RCC 7860 (cell line): ENCODE results near the gene TSHR.
"Not testable (repeated sequence)": the region's sequence is repeated elsewhere in the genome, so short reads cannot be mapped to it uniquely, and the experiment has no call there.

Experiments used
- DNase-seq: peaks from one replicate; pipeline ENCODE4 v3.0.0-alpha.2; 2015; ENCODE audit warnings: low spot score
- FAIRE-seq: peaks from 2 replicates; lab custom pipeline; 2012; peaks lifted over from hg19 to GRCh38; lab: Jason Lieb, UNC

TSHR gene

DNA sequence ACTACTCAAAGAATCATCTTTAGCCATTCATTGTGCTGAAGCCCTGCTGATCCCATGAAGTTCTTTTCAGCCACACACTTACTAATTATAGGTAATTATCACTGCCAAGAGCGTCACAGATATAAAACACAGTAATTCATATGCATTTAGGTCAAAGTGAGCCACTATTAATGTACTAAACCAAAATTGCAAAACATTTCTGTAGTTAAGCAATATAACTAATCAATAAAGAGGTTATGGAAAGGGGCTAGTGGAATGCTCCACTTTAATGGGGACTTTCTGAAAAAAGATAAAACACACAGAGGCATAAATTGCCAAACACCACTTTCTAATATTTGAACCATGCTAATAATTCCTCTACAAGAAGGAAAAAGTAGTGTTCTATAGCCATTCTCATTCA lies 7.1 kb upstream of the TSHR start:
- FAIRE-seq: no peak
- DNase-seq: no peak

DNA sequence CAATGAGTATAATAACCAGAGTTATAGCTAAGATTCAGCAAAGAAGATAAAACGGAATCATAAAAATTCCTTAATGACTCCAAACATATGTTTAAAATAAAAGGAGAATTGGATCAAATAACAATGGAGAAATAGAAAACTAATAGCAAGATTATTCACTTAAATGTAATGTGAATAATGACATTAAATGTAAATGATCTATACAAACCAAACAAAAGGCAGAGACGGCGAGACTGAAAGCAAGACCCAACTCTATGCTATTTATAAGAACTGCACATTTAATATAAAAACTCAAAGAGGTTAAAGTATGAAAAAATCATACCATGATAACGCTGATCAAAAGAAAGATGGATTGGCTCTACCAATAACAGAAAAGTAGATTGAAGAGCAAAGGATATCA lies 3.9 kb upstream of the TSHR start:
- no peak for FAIRE-seq

DNA sequence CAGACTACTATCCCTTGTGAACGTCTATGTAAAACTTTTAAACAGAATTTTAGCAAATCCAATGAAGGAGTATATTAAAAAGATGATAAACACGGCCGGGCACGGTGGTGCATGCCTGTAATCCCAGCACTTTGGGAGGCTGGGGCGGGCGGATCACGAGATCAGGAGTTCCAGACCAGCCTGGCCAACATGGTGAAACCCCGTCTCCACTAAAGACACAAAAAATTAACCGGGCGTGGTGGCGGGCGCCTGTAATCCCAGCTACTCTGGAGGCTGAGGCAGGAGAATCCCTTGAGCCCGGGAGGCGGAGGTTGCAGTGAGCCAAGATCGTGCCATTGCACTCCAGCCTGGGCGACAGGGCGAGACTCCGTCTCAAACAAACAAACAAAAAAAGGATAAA lies 2.2 kb upstream of the TSHR start:
- FAIRE-seq, DNase-seq: not testable (repeated sequence)

More for the DNA sequence above, 3.9 kb upstream of the TSHR start:
- no peak for DNase-seq

DNA sequence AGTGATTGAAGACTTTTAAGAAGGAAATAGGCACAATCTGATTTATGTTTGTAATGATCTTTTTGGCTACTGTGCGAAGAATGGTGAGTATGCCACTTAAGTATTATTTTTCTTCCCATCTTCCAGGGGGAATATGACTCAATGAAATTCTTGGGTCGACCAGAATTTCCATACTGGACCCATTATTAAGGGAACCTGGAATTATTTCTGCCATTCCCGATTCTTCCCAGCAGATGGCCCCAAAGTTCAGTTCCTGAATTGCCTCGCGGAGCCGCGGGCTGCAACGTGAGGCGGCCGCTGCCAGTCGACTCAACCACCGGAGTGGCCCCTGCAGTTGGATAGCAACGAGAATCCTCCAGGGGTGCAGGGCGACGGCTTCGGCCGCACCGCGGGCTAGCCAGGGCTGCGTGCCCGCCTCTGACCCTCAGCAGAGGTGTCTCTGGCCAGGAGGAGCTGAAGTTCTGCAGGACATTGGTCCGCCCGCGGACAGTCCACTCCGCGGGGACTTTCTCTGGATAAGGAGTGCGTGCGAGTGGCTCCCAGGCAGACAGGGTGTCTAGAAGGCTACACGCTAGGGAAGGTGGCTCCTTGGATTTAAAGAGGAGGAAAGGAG lies 628 bp upstream of the TSHR start:
- peak; percentile 4 for FAIRE-seq
- peak; percentile 26 for DNase-seq

DNA sequence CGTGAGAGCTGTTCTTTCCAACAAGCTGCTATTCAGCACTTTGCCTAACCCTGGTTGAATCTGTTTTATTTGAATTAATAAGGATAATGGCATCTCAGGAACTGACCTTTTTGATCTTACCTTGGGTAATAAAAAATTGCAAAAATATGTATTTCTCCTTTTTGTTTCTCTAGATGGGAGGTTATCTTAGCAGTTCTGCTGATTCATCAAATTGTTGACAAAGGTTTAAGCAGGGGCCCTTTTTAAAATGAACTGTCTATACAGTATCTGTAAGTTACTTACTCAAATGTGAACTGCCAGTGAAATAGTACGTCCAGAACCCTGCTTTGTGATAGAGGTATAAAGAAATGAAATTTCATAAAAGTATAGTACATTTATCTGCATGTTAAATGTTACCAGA lies 681 bp downstream of the TSHR start:
- DNase-seq (no peak), FAIRE-seq (no peak)

DNA sequence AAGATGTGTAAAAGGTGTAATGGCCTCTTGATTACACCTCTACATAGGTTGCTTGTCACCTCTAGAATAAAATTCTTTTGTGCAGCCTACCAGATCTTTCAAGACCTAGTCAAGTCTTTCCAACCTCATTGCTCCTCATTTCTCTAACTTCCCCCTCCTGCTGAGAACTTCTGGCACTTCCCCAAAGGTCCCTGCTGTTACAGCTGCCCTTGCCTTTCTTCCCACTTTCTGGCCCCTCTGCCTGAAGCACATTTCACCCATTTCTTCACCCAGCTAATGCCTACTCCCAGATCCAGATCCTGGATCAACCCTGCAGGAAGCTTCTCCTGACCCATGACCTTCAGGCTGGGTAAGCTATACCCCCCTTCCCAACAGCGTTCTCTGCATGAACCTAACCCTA lies 1.5 kb downstream of the TSHR start:
- DNase-seq (no peak), FAIRE-seq (no peak)

DNA sequence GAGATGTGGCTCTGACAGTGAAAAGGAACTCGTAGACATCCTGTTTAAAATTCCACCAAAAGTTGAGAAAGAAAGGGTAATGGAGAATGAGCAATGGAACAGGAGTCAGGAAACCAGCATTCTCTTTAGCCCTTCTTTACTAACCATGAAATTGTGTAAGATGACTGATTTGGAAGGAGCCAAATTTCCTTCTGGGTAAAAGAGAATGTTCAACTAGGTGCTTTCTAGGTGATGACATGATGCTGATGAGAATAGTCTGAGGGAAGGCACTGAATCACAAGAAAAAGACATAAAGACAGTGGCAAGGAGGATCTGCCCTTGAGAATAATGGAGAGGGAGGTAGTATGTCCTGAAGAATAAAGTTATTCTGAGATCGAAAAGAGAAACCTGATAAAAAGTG lies 2.2 kb downstream of the TSHR start:
- DNase-seq (no peak), FAIRE-seq (no peak)

DNA sequence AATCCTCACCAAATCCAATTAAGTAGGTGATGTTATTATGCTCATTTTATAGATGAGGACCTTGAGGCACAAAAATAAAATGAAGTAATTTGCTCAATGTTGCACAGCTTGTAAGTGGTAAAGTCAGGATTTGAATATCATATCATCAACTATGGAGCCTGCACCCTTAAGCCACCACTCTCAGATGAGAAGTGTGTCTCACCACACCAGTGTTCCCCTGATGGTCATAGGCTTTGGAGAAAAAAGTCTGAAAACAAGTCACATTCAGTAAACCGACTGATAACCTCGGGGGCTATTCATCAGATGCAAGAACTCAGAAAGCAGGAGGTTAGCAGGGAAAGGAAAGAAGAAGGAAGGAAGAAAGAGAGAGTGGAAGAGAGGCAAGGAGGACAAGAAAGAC lies 2.8 kb downstream of the TSHR start:
- FAIRE-seq (no peak), DNase-seq (no peak)

DNA sequence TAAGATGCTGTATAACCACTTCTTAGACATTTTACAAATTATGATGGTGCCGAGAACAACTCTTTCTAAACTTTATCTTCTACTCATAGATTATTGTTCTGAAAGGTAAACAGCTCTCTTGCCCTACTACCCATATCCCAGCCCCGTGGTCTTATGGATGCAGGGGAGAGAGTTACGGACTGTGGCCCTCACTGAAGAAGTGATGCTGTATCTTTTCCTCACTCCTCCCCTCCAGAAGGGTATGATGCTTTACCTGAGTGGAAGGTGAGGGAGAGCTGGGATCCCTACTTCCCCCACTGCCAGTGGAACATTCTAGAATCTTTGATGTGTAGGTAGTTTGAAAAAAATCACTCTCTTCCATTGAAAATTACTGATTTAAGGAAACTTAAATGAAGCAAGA lies 3.5 kb downstream of the TSHR start:
- no peak for DNase-seq

DNA sequence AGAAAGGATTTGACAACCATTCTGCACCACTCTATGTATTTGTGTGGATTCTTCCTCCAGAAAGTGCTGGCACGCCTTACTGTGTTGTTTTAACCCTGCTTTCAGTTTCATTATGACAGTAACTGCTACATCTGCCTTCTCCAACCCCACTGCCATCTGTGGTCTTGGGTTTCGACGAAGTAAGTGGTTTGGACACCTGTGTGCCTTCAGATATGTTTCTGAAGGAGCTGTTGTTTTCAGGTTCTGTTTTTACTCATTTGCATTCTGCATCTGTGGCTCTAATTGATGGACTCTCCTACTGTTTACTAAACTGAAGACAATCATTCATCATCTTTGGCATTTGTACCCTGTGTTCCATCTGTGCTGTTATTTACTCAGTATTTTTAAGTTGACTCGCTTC lies 4.1 kb downstream of the TSHR start:
- FAIRE-seq: no peak

More for the DNA sequence above, 3.5 kb downstream of the TSHR start:
- FAIRE-seq: no peak

DNA sequence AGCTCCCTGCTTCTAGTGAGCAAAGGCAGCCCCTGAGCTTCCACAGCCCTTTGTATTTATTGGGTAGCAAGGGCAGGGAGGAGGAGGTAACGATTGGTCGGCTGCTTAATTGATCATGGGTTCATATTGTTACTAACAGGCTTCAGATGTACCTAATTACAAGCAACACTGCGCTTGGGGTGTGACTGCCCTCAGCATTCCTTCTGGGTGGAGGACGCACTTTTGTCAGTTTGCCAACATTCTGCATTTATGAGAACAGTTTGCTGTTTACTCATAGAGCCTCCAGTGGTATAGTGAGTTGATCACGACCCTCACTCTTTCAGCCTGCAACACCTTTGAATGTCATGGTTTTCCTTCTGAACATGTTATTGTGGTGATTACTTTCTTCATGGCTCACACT lies 9.6 kb downstream of the TSHR start:
- FAIRE-seq (no peak), DNase-seq (no peak)

More for the DNA sequence above, 4.1 kb downstream of the TSHR start:
- no peak for DNase-seq

DNA sequence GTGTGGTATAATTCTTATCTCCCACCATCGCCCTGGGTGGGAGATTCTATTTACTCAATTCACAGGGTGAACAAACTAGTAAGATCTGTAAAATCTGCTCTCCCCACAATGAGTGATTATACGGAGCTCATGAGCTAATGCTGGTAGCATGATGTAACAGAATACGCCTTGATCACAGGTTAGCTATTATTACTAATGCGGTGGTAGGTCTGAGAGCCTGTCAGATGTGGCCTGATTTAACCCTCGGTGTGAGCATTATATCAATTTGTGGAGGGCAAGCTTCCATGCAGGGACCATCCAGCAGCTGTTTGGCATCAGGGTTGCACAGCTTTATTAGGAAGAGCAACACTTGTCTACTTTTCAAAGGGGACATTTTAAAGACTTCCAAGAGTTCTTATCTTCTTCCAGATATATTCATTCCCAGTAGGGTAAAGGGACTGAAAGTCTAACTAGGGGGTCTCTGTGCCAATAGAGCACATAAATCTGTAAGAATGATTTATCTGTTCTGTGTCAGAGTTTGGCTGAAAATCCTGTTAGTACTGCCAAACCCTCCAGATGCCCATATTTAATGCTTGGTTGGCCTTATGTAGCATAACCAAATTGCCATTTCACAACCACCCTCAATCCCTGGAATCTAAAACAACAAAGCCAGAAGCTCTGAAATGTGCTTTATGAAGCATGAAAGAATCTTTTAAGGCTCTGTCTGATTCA lies 18.7 kb downstream of the TSHR start:
- peak; percentile 93 for FAIRE-seq

DNA sequence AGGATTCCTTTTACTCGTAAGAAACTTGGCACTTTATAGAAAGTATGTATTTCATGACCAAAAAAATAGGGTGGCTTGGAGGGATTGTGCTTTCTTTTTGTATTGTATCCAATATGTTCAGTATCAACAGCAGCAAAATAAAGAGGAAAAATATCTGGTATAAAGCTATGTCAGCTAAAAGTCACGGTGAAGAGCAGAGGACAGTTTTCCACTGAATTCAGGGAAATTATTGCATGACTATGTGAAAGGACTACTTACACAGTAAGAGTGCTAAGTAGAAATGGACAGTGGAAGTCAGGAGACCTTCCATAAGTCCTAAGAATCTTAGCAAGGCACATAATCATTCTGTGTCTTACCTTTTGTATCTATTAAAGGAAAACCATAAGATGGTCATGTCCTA lies 19.3 kb downstream of the TSHR start:
- no peak for DNase-seq

More for the DNA sequence above, 18.7 kb downstream of the TSHR start:
- peak; percentile 70 for DNase-seq

DNA sequence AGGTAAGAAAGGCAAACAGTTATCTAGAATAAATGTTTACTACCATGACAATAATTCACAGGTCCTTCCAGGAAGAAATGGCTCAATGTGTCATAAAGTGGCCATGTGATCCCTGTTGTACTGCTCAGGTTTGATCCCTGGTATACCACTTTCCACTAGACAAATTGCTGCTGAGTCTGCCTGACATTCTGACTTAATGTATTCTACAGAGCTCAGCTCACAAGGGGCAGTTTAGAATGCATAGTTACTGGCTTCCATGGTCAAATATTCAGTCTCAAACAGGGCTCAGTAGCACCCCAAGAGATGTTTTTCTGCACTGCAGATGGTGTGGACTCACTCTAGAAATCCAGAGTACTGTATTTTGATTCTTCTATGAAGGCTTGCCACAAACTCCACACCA lies 21.8 kb downstream of the TSHR start:
- no peak for FAIRE-seq
- no peak for DNase-seq

More for the DNA sequence above, 19.3 kb downstream of the TSHR start:
- FAIRE-seq: no peak

DNA sequence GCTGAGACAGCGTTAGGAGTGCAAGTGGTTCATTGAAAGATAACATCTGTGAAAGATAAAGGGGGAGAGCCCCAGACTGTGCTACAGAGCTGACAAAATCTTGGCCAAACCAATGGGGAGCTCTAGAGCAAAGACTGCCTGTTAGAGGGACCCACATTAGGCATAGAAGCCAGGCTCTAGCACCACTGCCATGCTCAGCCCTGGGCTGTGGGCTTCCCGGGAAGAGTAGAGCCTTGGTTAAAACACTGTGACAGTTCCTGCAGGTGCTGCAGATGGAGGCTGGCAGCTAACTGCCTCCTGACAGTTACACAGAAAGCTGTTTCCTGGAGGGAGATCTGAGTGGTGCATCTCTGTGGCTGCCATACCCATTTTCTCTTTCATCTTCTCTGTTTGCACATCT lies 23.0 kb downstream of the TSHR start:
- FAIRE-seq (no peak), DNase-seq (no peak)

DNA sequence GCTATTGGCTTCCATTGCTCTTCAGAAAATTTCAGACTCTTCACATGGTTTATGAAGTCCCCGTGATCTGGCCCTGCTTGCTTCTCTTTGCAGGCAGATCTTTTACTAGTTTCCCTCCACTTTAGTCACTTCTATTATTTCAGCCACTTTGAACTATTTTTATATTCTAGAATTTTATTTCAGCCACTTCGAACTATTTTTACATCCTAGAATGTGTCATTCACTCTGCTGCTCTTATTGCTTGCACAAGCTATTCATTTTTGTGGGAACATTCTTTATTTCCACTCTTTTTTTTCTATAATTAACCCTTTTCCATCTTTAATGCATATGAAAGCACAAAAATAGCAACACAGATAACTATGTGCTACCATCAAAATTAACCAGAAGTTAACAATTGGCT lies 24.5 kb downstream of the TSHR start:
- DNase-seq (no peak), FAIRE-seq (no peak)

DNA sequence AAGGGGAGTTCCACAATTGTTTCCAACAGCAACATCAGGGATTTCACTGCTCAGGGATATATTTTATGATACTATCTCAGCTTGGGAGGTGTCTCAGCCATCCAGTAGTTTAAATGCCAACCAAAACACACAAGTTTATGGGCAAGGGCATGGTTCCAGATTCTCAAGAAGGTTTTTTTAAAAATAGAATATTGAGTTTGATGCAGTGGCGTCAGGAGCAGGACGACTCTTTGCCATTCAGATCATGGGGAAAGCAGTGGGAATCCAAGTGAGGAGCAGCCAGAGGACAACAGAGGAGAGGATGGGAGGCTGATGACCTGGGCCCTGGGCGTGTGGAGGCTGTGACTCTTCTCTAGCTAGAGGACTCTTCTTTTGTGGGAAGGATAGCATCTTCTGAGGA lies 25.7 kb downstream of the TSHR start:
- DNase-seq (no peak), FAIRE-seq (no peak)

DNA sequence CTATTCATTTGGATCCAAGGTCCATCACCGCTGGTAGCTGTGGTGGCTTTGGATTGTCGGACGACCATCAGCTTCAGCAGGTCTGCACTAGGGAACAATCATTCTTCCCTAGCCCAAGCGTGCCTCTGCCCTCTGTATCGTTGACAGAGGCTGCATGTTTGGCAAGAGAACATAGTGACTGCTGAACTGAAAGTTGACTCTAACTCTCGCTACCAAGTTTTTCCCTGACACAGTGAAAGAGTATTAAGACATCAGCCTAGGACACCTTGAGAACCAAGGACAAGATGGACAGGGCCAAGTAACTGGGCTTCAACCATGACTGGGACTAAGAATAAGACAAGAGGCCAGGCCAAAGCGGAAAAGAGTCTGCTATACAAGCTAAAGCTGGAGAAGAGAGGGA lies 26.3 kb downstream of the TSHR start:
- no peak for DNase-seq
- no peak for FAIRE-seq

DNA sequence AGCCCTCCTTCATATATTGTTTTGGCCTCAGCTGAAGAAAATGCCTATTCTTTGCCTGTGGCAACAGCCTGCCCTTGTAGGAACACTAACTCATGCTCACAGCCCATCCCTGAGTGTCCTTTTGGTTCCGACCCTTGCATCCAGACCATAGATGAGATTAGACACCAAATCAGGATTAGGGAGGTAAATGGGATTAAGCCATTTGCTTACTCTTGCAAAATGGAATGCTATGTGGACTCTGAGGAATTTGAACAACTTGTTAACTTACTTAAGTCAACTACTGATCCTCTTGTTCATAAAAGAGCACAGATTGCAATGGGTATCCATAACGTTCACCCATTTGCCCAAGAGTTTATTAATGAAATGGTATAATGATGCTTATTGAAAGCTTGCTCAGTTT lies 27.3 kb downstream of the TSHR start:
- DNase-seq (no peak), FAIRE-seq (no peak)

DNA sequence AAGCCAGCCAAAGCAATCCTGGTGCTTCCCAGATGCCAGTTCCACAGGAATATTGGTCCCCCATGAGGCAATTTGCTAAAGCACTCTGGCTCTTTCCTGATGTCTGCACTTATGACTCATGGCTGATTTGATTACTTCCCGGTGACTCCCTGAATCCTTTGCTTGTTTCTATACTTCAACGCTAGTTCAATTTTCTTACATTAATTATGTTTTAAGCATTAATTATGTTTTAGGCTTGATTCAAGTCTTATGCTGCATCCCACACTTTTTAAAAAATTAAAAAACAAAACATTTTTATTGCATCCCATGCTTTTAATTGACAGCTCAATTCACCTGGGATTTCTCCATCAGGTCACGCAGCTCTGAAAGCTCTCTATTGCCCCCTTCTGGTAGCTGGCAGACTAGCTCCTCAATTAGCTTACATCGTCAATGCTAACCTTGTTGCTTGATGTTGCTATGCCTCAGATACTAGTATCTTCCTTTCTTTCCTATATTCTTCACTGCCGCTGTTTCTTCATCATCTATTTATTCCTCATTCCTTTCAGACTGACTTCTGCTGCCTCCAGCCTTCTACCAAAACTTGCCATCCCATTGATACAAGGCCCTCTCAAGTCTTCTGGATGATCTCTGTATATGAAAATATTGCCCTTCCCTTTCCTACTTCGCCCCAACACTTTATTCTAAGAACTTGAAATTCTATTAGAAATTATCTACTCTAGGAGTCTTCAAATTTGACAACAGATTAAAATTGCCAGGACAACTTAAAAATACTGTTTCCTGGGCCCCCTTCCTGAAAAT lies 32.0 kb downstream of the TSHR start:
- peak; percentile 20 for DNase-seq
- FAIRE-seq: peak; percentile 42

DNA sequence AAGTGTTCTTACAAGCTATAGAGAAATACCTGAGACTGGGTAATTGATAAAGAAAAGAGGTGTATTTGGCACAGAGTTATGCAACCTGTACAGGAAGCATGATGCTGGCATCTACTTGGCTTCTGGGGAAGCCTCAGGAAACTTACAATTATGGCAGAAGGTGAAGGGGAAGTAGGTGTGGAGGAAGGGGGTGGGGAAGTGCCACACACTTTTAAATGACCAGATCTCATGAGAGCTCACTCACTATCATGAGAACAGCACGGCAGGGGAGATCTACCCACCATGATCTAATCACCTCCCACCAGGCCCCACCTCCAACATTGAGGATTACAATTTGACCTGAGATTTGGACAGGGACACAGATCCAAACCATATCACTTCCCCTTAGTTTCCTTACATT lies 32.8 kb downstream of the TSHR start:
- DNase-seq (no peak), FAIRE-seq (no peak)
